ENCODE data around the gene PRKAG1.

The PRKAG1 gene

DNA sequence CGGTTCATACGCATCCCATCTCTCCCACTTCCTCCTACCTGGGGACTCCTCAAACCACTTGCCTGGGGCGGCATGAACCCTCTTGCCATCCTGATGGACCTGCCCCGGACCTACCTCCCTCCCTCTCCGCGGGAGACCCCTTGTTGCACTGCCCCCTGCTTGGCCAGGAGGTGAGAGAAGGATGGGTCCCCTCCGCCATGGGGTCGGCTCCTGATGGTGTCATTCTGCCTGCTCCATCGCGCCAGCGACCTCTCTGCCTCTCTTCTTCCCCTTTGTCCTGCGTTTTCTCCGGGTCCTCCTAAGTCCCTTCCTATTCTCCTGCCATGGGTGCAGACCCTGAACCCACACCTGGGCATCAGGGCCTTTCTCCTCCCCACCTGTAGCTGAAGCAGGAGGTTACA is 36.8 kb downstream of the PRKAG1 start:
- no peak for DNase-seq (ENCODE audit: low spot score)

DNA sequence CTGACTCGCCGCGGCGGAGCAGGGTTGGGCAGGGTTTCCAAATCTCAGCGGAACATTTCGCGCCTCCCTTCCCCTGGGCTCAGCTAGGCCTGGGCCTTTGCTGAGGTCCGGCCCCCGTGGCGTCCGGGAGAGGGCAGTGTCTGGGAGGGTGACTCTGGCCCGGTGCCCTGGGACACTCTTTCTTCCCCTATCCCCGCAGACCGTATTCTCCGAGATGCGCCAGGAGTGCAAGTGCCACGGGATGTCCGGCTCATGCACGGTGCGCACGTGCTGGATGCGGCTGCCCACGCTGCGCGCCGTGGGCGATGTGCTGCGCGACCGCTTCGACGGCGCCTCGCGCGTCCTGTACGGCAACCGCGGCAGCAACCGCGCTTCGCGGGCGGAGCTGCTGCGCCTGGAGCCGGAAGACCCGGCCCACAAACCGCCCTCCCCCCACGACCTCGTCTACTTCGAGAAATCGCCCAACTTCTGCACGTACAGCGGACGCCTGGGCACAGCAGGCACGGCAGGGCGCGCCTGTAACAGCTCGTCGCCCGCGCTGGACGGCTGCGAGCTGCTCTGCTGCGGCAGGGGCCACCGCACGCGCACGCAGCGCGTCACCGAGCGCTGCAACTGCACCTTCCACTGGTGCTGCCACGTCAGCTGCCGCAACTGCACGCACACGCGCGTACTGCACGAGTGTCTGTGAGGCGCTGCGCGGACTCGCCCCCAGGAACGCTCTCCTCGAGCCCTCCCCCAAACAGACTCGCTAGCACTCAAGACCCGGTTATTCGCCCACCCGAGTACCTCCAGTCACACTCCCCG is 37.4 kb downstream of the PRKAG1 start:
- DNase-seq (ENCODE audit: low spot score), result peak; percentile 76

DNA sequence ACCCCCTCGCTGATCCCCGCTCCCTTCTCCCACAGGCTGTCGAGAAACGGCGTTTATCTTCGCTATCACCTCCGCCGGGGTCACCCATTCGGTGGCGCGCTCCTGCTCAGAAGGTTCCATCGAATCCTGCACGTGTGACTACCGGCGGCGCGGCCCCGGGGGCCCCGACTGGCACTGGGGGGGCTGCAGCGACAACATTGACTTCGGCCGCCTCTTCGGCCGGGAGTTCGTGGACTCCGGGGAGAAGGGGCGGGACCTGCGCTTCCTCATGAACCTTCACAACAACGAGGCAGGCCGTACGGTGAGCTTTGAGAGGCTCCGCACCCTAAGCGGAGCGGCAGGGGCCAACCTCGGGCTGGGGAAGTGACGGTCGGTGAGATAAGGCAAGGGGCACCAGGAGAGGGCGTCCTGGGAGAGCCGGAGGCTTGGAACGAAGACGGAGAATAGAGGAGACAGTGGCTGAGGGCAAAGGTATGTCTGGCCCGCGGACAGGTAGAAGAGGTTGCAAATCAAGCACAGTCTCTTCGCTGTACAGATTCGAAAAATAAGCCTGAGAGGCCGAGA is 38.1 kb downstream of the PRKAG1 start:
- peak; percentile 73 for DNase-seq (ENCODE audit: low spot score)

DNA sequence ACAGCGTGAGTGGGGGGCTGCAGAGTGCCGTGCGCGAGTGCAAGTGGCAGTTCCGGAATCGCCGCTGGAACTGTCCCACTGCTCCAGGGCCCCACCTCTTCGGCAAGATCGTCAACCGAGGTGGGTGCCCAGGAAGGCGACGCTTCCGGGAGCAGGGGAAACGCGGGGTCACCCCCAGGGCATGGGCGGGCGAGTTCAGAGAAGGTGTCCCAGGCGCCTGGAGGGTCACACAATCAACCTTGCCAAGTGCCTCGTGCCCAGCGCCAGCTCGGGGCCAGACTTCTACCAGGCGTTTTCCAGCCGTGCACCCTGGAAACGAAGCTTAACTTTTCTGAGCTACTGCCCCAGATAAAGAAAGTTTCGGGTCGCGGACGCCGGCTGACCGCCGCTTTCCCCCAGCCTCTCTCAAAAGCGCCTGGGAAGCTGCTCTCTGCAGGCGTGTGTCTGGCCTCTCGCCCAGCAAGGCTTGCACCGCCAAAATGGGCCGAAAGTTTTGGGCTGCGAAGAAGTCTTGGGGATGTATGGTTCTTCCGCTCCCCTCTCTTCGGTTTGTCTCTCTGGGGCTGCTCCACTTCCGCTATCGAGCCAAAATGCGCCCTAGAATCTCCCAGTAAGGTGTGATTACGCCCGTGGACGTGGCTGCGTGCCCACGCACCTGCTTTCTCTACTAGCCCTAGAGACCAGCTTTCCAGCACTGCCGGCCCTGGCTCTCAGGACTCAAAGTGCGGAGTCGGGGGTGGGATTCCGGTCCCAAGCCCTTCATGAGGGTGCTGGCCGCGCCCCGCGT is 38.8 kb downstream of the PRKAG1 start:
- DNase-seq (ENCODE audit: low spot score), result no peak

DNA sequence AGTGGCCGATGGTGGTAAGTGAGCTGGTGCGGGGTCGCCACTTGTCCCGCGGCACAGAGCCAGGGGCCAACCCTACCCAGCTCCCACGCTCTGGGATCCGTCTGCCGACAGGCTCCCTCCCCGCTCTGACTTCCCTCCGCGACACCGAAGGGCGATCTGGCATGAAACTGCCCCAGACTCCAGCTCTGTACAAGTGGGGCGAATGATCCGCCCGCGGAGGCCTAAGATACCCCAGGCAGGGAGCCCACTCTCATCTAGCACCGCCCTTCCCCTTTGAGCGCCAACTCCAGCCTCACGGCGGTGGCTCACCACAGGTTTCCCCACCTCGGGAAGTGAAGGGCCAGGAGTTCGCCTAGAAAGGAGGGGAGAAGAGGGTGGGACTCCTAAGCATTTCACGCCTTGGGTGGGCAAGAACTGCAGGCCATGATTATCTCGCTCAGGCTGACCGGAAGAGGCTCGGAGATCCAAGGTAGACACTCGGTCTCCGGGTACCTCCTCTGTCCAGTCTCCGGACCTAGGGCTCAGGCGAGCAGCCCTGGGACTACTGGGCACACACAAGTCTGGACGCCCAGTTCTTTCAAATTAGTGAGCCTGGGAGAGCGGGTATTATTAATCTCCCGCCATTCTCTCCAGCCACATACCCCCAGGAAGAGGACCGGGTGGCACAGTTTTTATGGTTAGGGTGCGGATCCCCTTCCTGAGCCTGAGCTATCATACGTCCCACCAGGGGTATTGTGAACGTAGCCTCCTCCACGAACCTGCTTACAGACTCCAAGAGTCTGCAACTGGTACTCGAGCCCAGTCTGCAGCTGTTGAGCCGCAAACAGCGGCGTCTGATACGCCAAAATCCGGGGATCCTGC is 39.6 kb downstream of the PRKAG1 start:
- no peak for DNase-seq (ENCODE audit: low spot score)

DNA sequence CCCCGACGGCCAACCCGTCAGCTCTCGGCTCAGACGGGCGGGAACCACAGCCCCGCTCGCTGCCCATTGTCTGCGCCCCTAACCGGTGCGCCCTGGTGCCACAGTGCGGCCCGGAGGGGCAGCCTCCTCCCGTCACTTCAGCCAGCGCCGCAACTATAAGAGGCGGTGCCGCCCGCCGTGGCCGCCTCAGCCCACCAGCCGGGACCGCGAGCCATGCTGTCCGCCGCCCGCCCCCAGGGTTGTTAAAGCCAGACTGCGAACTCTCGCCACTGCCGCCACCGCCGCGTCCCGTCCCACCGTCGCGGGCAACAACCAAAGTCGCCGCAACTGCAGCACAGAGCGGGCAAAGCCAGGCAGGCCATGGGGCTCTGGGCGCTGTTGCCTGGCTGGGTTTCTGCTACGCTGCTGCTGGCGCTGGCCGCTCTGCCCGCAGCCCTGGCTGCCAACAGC is 40.3 kb downstream of the PRKAG1 start, which contains the start of gene WNT1:
Gene WNT1 (plus strand): TSS at position 32 of the 450 bp plus-strand sequence. CDS start 329 bp downstream, at position 361.
- no peak for DNase-seq (ENCODE audit: low spot score)

DNA sequence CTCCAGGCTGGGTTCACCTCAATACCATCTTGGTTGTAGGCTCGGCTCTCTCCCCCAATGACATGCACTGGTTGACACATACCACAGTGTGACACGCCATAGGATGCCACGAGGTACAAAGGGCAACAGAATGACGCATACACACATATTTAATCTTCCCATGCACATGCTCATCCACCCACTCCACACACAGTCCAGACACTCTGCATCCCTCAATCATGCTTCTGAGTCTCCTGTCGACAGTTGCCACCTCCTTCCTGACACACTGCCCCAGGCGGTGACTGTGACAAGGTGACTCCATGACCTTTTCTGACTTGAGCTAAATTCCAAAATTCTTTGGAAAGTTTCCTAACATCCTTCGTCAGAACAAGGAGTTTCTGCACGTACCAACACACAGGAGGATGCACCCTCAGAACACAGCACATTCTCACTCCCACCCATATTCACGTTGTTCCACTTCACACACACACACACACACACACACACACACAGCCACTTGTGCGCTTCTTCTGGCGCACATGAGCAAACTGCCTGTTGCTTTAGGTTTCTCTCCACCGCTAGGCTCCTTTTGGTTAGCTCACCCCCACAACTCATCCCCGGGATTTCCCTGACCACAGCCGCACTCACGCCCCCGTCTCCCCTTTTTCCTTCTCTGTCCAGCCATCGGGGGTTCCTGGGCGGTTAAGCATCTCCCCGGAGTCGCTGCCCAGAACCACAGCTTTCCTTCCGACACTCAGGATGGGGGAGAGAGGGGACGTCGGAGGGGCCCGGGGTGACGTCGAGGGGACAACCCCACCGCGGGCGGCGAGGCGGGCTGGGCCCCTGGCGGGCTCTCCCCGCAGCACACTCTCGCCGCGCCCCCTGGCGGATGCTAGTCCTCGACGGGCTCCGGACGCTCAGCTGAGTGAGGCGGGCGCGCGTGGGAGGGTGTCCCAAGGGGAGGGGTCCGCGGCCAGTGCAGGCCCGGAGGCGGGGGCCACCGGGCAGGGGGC is 41.0 kb downstream of the PRKAG1 start:
- peak; percentile 84 for DNase-seq (ENCODE audit: low spot score)

DNA sequence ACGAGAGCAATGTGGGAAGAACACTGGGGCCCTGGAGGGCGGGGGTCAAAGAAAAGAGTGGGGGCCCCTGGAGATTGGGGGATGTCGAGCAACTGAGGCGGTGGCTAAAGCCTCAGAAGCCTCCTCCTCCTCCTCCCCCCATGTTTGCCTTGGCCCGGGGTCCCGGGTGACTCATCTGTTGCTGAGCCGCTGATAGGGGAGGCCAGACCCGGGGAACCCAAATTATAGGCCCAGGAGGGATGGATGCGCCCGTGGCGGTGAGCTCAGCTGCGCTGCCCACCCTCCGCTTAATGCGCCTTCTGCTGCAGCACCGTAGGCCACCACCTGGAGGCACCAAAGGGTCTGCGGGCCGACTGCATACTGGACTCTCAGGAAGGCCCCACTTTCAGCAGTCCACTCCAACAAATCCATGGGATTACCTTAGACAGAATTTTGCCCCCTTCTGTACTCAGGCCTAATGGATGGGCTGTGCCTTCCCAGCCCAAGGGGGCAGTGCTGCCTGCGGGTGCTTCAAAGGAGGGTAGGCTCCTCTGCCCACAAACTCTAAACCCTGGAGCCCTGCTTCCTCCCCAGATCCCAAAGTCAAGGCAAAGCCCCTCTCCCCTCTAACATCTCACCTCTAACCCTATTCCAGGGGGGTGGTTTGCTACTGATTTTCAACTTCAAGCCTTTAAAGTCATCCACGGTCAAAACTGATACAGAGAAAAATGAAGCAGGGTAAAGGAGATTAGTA is 44.5 kb downstream of the PRKAG1 start:
- peak; percentile 73 for DNase-seq (ENCODE audit: low spot score)

DNA sequence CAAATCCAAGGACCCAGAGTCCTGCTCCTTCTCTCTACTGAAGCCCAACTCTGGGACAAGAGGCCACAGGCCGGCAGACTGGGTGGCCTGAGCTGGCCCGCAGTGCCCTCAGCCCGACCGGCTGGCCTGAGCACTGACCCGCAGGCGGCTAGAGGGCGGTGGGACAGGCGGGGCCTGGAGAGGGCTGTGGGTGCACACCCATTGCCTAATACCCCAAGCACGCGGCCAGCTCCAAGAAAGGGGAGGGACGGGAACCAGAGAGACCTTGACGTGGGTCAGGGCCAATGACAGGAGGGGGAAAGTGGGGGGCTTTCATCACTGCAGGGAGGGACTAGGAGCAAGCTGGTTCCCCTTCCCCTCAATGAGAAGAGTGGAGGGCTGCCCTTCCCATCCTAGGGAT is 45.0 kb downstream of the PRKAG1 start:
- DNase-seq (ENCODE audit: low spot score), result no peak

DNA sequence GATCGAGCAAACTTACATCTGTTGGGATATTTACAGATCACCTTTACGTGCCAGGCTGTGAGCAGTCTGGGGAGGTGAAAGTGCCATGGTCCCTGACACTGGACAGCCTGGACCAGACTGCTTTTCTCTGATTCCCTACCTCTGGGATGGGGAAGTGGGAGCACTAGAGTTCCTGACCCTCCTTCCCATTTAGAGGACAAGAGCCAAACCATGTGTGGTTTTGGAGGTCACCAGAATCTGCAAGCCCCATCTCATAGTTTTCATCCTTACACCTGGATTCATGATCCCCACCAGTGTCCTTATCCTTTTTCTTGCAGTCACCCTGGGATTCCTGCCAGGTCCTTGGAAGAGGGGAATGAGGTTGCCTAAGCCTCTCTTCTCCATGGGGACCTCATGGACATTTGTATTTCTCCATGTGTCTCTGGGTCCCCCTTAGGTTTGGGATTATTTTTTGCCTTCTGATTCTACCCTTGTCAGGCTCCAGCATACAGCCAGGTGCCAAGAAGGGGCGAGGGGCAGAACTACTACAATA is 45.6 kb downstream of the PRKAG1 start:
- no peak for DNase-seq (ENCODE audit: low spot score)

DNA sequence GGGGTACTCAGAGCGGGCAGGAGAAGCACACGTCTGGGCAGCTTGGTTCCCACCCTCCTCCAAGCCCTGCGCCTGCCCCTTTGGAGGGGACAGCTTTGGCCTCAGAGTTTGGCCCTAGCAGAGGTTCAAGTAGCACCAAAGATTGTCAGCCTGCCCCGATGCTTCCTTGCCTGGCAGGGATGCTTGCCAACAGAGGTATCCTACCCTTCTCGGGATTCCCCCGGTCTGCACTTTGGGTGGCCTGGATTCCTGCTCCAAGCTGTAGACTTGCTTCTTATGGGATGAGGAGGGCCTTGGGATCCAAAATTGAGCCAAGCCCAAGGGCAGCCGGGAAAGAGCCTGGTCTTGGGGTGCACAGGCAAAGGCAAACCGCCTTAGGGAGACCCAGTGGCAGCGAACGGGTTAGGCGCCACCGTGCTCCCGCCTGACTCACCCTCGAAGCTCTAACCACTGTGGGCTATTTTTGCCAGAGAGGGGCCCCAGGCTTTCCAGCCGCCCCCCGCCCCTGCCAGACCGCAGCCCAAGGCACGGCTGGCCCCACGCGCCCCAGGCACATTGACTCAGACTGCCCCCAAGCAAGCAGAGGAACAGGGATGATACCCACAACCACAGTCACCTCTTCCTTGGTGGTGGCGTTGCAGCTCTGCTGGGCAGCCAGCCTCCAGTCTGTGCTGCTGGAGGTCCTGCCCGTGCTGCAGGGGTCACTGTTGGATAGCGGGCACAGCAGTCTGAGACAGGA is 46.2 kb downstream of the PRKAG1 start:
- DNase-seq (ENCODE audit: low spot score), result no peak

DNA sequence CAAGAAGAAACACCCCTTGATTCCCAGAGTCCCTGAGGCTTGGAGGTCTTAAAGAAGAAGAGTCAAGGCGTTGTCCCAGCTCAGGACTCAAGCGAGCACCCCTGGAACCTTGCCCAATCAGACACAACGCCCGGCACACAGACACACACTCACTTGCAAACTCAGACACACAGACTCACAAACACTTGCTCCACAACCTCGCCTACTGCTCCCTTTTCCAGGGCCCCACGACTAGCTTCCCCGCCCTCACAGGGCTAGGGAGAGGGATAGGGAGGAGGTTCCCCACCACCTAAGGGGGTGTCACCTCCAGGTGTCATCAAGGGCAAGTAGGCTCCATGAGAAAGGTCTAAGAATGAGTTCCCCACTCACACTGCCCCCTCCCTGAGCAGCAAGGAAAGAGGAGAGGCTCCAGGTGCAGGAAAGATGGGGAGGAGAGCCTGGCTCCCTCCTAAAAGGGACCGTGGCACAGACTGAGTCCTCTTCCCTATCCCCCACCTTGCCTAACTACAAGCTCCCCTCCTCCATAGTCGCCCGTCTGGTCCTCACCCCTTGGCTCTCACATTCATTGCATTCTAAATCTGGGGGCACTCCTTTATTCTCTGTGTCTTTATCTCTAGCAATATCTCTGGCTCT is 47.8 kb downstream of the PRKAG1 start:
- no peak for DNase-seq (ENCODE audit: low spot score)

DNA sequence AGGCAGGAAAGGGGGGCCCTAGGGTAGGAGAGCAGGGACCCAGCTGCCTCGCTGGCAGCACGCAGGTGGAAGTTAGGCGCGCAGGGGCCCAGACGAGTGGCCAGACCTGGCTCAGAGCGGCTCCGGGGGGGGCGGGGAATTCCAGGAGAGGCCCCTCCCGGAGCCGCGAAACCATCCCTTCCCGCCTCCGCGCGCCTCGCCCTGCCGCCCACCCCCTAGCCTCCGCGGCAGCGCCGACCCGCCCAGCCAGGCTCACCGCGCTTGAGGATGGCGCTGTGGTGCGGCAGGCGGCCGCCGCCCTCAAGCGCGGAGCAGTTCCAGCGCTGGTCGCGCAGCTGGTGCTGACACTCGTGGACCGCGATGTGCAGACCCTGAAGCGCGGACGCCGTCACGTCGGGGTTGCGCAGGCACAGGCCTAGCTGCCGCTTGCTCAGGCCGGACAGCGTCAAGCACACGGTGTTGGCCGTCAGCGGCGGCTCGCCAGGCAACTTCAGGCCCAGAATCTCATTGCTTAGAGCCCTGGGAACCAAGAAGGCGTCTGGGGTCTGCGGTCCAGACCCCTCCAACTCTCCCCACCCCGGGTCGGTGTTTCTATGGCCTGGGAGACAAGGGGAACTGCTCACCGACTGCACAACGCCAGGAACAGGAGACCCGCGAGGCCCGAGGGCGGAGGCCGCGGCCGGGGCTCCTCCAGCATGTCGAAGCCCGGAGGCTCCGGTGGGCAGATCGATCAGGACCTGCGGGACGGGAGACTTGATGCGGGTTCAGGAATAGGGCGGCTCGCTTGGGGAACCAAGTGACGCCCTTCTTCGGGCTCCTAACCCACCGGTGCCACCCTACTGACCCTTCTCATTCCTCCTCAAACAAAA is 48.5 kb downstream of the PRKAG1 start:
- peak; percentile 63 for DNase-seq (ENCODE audit: low spot score)

DNA sequence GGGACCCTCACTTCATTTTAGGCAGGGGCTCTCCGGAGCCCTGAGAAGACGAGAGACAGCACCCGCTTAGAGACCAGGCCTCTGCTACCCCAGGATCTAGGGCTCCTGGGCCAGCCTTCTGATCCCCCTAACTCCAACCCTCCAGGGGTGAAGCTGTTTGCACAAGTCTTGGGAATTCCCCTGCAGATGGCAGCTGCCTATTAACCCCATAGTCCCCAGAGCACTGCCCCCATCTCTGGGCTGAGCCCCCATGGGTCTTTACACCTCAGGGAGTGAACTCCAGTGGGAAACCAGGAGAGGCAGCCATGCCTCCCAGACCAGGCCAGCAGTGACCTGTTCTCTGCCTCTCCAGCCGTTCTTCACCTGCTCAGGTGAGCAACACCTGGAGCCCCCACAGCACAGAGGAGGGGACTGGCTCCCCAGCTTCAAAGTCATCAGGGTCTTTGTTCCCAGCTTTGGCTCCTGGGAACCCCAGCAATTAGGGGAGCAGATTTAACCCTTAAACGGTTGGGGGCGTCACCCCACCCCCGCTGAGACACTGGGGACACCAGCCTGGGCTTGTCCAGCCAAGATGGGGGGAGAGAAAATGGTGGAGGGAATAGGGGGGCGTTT is 49.3 kb downstream of the PRKAG1 start:
- DNase-seq (ENCODE audit: low spot score), result no peak

DNA sequence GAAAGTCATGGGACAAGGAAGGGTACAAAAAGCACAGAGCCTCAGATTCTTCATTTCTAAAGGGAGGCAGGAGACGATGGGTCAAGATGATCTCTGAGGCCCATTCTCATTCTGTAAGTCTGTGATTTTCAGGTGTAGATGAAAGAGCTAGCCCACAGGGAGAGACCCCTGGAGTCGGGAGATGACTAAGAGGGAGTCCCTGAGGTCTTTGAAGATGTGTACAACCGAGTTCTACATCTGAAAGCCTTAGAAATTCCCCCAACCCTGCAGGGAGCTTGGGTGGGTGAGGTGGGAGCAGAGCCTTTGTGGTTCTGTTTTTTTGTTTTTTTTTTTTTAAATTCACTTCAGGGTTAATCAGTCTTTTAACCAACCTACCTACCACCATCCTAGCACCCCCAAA is 50.1 kb downstream of the PRKAG1 start:
- no peak for DNase-seq (ENCODE audit: low spot score)

DNA sequence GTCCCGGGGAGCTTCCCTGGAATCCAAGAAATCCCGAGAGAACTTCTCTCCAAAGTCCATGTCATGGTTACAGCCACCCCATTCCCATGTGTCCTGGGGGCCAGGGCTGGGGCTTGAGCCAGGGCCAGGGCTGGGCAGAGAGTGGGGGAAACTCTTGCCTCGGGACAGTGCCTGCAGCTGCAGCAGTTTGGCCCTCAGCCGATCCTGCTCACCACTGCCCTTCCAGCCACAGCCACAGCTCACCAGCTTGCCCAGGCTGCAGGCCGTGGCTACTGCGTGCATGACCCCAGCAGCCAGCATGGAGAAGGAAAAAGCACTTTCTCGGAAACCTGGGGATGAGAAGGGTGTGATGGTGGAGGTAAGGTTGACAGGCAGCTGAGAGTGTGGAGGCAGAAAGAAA is 50.6 kb downstream of the PRKAG1 start:
- DNase-seq (ENCODE audit: low spot score), result no peak

Data from iPS-NIHi11 (cell line).